Lower leg skin (tissue), 3 donors: ENCODE results near the gene CDON.

Experiments used
- CTCF ChIP-seq, 3 donors: fragments of 450-650 bp; IDR thresholded peaks; one replicate each; pipeline ENCODE4 v1.5.1; 2016; ENCODE audit warnings: antibody characterized with exemption in 3 of 3, mild to moderate bottlenecking in 3 of 3, moderate library complexity in 2 of 3
- POLR2A ChIP-seq, 2 donors: fragments of 450-650 bp; IDR thresholded peaks; one replicate each; pipeline ENCODE4 v1.6.1; 2016 to 2017; ENCODE audit warnings: antibody characterized with exemption in 2 of 2, mild to moderate bottlenecking in 1 of 2, moderate library complexity in 1 of 2

- TF ChIP-seq POLR2A (IDR thresholded peaks at IDR 0.05): no peak
- no peak for TF ChIP-seq CTCF (IDR thresholded peaks at IDR 0.05)
These were observed 17.7 kb upstream of the CDON start for GRCh38 chr11:126080161-126080941.
